ENCODE data around the gene OTOGL.

The OTOGL gene

GRCh38 chr12:80373666-80374065 is 274.3 kb downstream of the OTOGL start:
- H3K18ac ChIP-seq (ENCODE audit: low read depth in 1 of 2, low read length in 2 of 2) = no peak overlapping the region
- H2BK15ac ChIP-seq (ENCODE audit: low read depth, poor library complexity, severe bottlenecking) = no peak overlapping the region
- H2BK12ac ChIP-seq (ENCODE audit: low read length in 2 of 2) = no peak overlapping the region
- no peak overlapping the region for H2AFZ ChIP-seq (ENCODE audit: low read depth, low read length)
- H2BK120ac ChIP-seq (ENCODE audit: low read depth, low read length) = no peak overlapping the region
- no peaks in the 10 kb centered on the region for H3K9me3 ChIP-seq (ENCODE audit: control insufficient read depth, low read length)
- no peaks in the 10 kb centered on the region for H3K27me3 ChIP-seq (ENCODE audit: control insufficient read depth in 1 of 2, insufficient read depth in 1 of 2, low read length in 2 of 2)
- no peak overlapping the region for H4K91ac ChIP-seq (ENCODE audit: low read length)
- H3K4me1 ChIP-seq (ENCODE audit: control insufficient read depth, insufficient read depth, low read depth, low read length) = no peaks in the 10 kb centered on the region
- H3K27ac ChIP-seq (ENCODE audit: low read length, poor library complexity, severe bottlenecking) = no peak overlapping the region
- no peaks in the 10 kb centered on the region for H3K36me3 ChIP-seq (ENCODE audit: control insufficient read depth in 1 of 2, insufficient read depth in 2 of 2, low read depth in 1 of 2, low read length in 2 of 2)
- H2BK5ac ChIP-seq (ENCODE audit: low read depth, low read length, poor library complexity, severe bottlenecking) = no peak overlapping the region
- no peak overlapping the region for H3K4ac ChIP-seq (ENCODE audit: low read depth in 1 of 2, low read length in 2 of 2)
- H4K8ac ChIP-seq (ENCODE audit: low read length) = no peak overlapping the region
- H3K4me2 ChIP-seq (ENCODE audit: low read length, poor library complexity, severe bottlenecking) = no peak overlapping the region
- H3K23ac ChIP-seq (ENCODE audit: low read length in 2 of 2) = no peak overlapping the region
- no peak overlapping the region for H3K9ac ChIP-seq (ENCODE audit: low read length)
- no peak for DNase-seq
- no peak overlapping the region for H3K4me3 ChIP-seq (ENCODE audit: insufficient read depth in 1 of 2, low read depth in 1 of 2, low read length in 2 of 2)
- H2AK5ac ChIP-seq (ENCODE audit: low read length, severe bottlenecking) = no peak overlapping the region
- 86% methylated on average over 3 of the region's 4 CpGs for WGBS
- H3K14ac ChIP-seq (ENCODE audit: low read length in 2 of 2) = no peak overlapping the region
- no peaks in the 10 kb centered on the region for H3K79me1 ChIP-seq (replicated peaks; ENCODE audit: low read length, poor library complexity, severe bottlenecking)

- no peak overlapping the region for H4K8ac ChIP-seq (ENCODE audit: low read length)
- H4K91ac ChIP-seq (ENCODE audit: low read length) = no peak overlapping the region
- H3K23ac ChIP-seq (ENCODE audit: low read length in 2 of 2) = no peak overlapping the region
- H2AK5ac ChIP-seq (ENCODE audit: low read length, severe bottlenecking) = no peak overlapping the region
- H3K14ac ChIP-seq (ENCODE audit: low read length in 2 of 2) = no peak overlapping the region
- no peak overlapping the region for H3K27ac ChIP-seq (ENCODE audit: low read length, poor library complexity, severe bottlenecking)
- H3K4me3 ChIP-seq (ENCODE audit: insufficient read depth in 1 of 2, low read depth in 1 of 2, low read length in 2 of 2) = no peak overlapping the region
- H3K4ac ChIP-seq (ENCODE audit: low read depth in 1 of 2, low read length in 2 of 2) = no peak overlapping the region
- H3K4me2 ChIP-seq (ENCODE audit: low read length, poor library complexity, severe bottlenecking) = no peak overlapping the region
- no peak overlapping the region for H2BK5ac ChIP-seq (ENCODE audit: low read depth, low read length, poor library complexity, severe bottlenecking)
- H2BK120ac ChIP-seq (ENCODE audit: low read depth, low read length) = no peak overlapping the region
- no peak overlapping the region for H2BK15ac ChIP-seq (ENCODE audit: low read depth, poor library complexity, severe bottlenecking)
- H3K36me3 ChIP-seq (ENCODE audit: control insufficient read depth in 1 of 2, insufficient read depth in 2 of 2, low read depth in 1 of 2, low read length in 2 of 2) = no peaks in the 10 kb centered on the region
- no peaks in the 10 kb centered on the region for H3K9me3 ChIP-seq (ENCODE audit: control insufficient read depth, low read length)
- no peak overlapping the region for H2BK12ac ChIP-seq (ENCODE audit: low read length in 2 of 2)
- no peak overlapping the region for H2AFZ ChIP-seq (ENCODE audit: low read depth, low read length)
- H3K27me3 ChIP-seq (ENCODE audit: control insufficient read depth in 1 of 2, insufficient read depth in 1 of 2, low read length in 2 of 2) = no peaks in the 10 kb centered on the region
- no peak for DNase-seq
- no peaks in the 10 kb centered on the region for H3K4me1 ChIP-seq (ENCODE audit: control insufficient read depth, insufficient read depth, low read depth, low read length)
- no peak overlapping the region for H3K18ac ChIP-seq (ENCODE audit: low read depth in 1 of 2, low read length in 2 of 2)
- H3K9ac ChIP-seq (ENCODE audit: low read length) = no peak overlapping the region
- no peaks in the 10 kb centered on the region for H3K79me1 ChIP-seq (replicated peaks; ENCODE audit: low read length, poor library complexity, severe bottlenecking)
Observed at GRCh38 chr12:80374615-80375014, 275.3 kb downstream of the OTOGL start.

DNA sequence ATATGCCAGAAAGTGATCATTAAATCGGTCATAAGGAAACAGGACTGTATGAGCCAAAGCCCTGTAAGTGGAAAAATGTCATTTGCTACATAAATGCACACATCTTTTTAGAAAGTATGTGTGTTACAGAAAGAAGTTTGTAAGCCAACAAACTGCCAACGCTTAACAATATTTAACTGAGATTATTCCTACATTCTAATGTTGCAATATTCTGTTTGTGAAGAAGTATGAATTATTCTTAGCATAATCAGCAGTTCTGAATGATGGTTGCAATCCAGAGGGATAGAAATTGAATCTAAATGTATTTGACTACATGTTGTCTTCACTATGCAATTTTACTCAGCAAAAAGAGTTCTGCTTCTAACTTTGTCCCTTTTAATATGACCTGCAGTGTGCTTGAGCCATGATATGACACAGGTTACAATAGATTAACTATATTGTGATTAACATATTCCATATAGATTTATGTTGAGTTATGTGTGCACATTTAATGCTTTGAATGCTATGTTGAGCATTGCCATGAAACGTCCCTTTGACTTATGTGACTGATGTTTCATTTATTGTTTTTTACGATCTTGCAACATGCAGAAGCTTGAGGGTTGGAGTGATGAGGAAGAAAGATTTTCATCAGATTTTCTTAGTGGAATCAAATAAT is 277.9 kb downstream of the OTOGL start:
- H2BK5ac ChIP-seq (ENCODE audit: low read depth, low read length, poor library complexity, severe bottlenecking) = no peak overlapping the region
- H3K4ac ChIP-seq (ENCODE audit: low read depth in 1 of 2, low read length in 2 of 2) = no peak overlapping the region
- no peak overlapping the region for H2AK5ac ChIP-seq (ENCODE audit: low read length, severe bottlenecking)
- H3K79me1 ChIP-seq (replicated peaks; ENCODE audit: low read length, poor library complexity, severe bottlenecking) = no peaks in the 10 kb centered on the region
- H2BK15ac ChIP-seq (ENCODE audit: low read depth, poor library complexity, severe bottlenecking) = no peak overlapping the region
- no peak overlapping the region for H3K9ac ChIP-seq (ENCODE audit: low read length)
- H3K23ac ChIP-seq (ENCODE audit: low read length in 2 of 2) = no peak overlapping the region
- H3K18ac ChIP-seq (ENCODE audit: low read depth in 1 of 2, low read length in 2 of 2) = no peak overlapping the region
- no peaks in the 10 kb centered on the region for H3K36me3 ChIP-seq (ENCODE audit: control insufficient read depth in 1 of 2, insufficient read depth in 2 of 2, low read depth in 1 of 2, low read length in 2 of 2)
- no peak overlapping the region for H4K91ac ChIP-seq (ENCODE audit: low read length)
- no peak overlapping the region for H2BK120ac ChIP-seq (ENCODE audit: low read depth, low read length)
- H3K14ac ChIP-seq (ENCODE audit: low read length in 2 of 2) = no peak overlapping the region
- H3K4me2 ChIP-seq (ENCODE audit: low read length, poor library complexity, severe bottlenecking) = no peak overlapping the region
- no peak overlapping the region for H2AFZ ChIP-seq (ENCODE audit: low read depth, low read length)
- H3K27ac ChIP-seq (ENCODE audit: low read length, poor library complexity, severe bottlenecking) = no peak overlapping the region
- H3K9me3 ChIP-seq (ENCODE audit: control insufficient read depth, low read length) = no peaks in the 10 kb centered on the region
- H3K27me3 ChIP-seq (ENCODE audit: control insufficient read depth in 1 of 2, insufficient read depth in 1 of 2, low read length in 2 of 2) = no peaks in the 10 kb centered on the region
- H4K8ac ChIP-seq (ENCODE audit: low read length) = no peak overlapping the region
- H2BK12ac ChIP-seq (ENCODE audit: low read length in 2 of 2) = no peak overlapping the region
- 90% methylated on average over 3 of the region's 4 CpGs for WGBS
- H3K4me1 ChIP-seq (ENCODE audit: control insufficient read depth, insufficient read depth, low read depth, low read length) = no peaks in the 10 kb centered on the region
- H3K4me3 ChIP-seq (ENCODE audit: insufficient read depth in 1 of 2, low read depth in 1 of 2, low read length in 2 of 2) = no peak overlapping the region
- DNase-seq = no peak

DNA sequence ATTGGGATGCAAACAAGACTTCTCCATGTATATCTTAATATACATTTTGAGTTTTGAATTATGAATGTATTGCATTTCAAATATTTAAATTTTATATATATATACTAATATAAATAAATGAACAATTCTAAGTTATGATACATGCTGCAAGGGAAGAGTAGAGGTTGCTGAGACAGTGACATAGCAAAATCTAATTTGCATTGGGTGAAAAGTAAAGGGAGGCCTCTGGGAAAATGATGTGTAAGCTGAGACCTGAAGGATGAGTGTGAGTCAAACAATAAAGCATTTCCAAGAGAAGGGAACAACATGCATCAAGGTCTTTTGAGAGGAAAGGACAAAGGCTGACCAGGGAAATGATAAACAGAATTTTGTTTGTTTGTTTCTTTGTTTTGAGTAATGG is 281.8 kb downstream of the OTOGL start:
- H2BK120ac ChIP-seq (ENCODE audit: low read depth, low read length) = no peak overlapping the region
- DNase-seq = no peak
- H4K91ac ChIP-seq (ENCODE audit: low read length) = no peak overlapping the region

More for the DNA sequence above, 281.8 kb downstream of the OTOGL start:
- Histone ChIP-seq H3K27ac (ENCODE audit: low read length, poor library complexity, severe bottlenecking) (no peak overlapping the region), H2BK5ac (ENCODE audit: low read depth, low read length, poor library complexity, severe bottlenecking) (no peak overlapping the region), H3K27me3 (ENCODE audit: control insufficient read depth in 1 of 2, insufficient read depth in 1 of 2, low read length in 2 of 2) (no peaks in the 10 kb centered on the region), H2BK15ac (ENCODE audit: low read depth, poor library complexity, severe bottlenecking) (no peak overlapping the region), H3K4ac (ENCODE audit: low read depth in 1 of 2, low read length in 2 of 2) (no peak overlapping the region), H3K4me1 (ENCODE audit: control insufficient read depth, insufficient read depth, low read depth, low read length) (no peaks in the 10 kb centered on the region), H2AK5ac (ENCODE audit: low read length, severe bottlenecking) (no peak overlapping the region), H3K9ac (ENCODE audit: low read length) (no peak overlapping the region), H3K23ac (ENCODE audit: low read length in 2 of 2) (no peak overlapping the region), H4K8ac (ENCODE audit: low read length) (no peak overlapping the region), H3K9me3 (ENCODE audit: control insufficient read depth, low read length) (no peaks in the 10 kb centered on the region), H3K4me2 (ENCODE audit: low read length, poor library complexity, severe bottlenecking) (no peak overlapping the region), H3K18ac (ENCODE audit: low read depth in 1 of 2, low read length in 2 of 2) (no peak overlapping the region), H2AFZ (ENCODE audit: low read depth, low read length) (no peak overlapping the region), H3K4me3 (ENCODE audit: insufficient read depth in 1 of 2, low read depth in 1 of 2, low read length in 2 of 2) (no peak overlapping the region), H3K14ac (ENCODE audit: low read length in 2 of 2) (no peak overlapping the region), H3K36me3 (ENCODE audit: control insufficient read depth in 1 of 2, insufficient read depth in 2 of 2, low read depth in 1 of 2, low read length in 2 of 2) (no peaks in the 10 kb centered on the region), H3K79me1 (replicated peaks; ENCODE audit: low read length, poor library complexity, severe bottlenecking) (no peaks in the 10 kb centered on the region), H2BK12ac (ENCODE audit: low read length in 2 of 2) (no peak overlapping the region)
